CD4-positive, alpha-beta T cell treated with Interleukin-10 for 1 hour (primary cell): Measurements from ENCODE around the gene PLIN3.
A peak's percentile ranks its signal among the peaks of the same experiment; 100 is the strongest.
"Not testable (repeated sequence)": the region's sequence is repeated elsewhere in the genome, so short reads cannot be mapped to it uniquely, and the experiment has no call there.

Experiments used
- DNase-seq: peaks from one replicate; pipeline ENCODE4 v3.0.0-alpha.2; 2020

PLIN3 gene, protein sequence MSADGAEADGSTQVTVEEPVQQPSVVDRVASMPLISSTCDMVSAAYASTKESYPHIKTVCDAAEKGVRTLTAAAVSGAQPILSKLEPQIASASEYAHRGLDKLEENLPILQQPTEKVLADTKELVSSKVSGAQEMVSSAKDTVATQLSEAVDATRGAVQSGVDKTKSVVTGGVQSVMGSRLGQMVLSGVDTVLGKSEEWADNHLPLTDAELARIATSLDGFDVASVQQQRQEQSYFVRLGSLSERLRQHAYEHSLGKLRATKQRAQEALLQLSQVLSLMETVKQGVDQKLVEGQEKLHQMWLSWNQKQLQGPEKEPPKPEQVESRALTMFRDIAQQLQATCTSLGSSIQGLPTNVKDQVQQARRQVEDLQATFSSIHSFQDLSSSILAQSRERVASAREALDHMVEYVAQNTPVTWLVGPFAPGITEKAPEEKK

DNA sequence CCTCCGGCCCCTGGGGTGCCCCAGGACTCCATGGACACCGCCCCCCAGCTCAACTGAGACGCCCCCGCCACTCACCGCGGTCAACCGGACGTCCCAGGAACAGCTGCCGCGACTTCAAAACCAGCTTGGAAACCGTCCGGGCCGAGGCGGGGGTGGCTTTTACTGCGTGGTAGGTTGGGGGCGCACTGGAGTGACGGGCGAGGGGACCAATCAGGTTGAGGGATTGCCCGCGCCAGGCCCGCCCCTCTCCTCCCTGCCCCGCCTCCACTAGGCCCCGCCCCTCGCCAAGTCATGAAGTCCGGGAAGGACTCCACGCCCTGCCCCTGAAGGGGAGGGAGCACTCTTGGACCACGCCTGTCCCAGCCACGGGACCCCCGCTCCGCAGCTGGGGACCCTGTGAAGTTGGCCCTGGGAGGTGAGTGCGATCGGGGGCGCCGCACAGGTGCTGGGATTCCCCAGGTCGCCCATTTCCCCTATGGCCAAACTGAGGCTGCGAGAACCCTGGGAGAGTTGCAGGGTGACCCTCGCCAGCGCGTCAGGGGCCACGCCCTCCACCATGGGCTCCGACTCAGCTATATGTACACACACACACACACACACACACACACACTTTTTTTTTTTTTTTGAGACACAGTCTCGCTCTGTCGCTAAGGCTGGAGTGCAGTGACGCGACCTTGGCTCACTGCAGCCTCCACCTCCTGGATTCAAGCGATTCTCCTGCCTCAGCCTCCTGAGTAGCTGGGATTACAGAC lies at the start of gene PLIN3:
PLIN3 (minus strand) TSS at position 134 of the 752 bp plus-strand sequence. CDS start 6,273 bp downstream, outside the sequence.
- DNase-seq: peak; percentile 92

DNA sequence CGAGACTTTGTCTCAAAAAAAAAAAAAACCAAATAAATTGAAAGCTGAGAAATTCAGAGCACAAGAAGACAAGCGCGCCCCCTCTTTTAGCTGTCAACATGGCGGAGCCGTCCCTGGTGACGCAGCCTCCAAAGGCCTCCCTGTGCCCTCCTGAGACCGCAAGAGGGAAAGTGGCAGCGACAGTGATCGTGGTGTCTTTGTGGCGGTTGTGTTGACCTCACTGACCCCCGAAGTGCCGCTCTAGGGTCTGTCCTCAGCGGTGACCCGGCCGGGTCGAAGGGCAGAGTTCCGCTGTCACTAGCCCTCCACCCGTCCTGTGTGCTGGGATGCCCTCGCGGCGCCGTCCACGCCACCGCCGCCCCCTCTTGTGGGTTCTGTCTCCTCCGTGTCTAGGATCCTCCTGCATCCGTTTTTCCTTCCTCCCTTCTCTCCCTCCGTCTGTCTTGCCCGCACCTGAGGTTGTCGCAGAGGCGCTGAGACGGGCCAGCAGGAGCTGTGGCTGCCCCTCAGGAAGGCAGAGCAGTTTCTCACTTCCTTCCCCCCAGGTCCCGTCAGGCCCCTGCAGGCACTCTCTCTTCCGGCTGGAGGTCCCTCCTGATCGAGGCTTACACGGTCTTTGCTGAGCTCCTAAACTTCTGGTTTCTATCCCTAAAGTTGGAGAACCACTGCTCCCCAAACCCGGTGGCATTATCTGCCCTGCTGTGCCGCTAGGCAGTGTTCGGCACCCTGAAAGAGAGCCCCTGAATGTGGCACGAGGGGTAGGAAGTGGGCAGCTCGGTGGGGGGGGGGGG lies 49.0 kb upstream of the PLIN3 start:
- DNase-seq: peak; percentile 50

DNA sequence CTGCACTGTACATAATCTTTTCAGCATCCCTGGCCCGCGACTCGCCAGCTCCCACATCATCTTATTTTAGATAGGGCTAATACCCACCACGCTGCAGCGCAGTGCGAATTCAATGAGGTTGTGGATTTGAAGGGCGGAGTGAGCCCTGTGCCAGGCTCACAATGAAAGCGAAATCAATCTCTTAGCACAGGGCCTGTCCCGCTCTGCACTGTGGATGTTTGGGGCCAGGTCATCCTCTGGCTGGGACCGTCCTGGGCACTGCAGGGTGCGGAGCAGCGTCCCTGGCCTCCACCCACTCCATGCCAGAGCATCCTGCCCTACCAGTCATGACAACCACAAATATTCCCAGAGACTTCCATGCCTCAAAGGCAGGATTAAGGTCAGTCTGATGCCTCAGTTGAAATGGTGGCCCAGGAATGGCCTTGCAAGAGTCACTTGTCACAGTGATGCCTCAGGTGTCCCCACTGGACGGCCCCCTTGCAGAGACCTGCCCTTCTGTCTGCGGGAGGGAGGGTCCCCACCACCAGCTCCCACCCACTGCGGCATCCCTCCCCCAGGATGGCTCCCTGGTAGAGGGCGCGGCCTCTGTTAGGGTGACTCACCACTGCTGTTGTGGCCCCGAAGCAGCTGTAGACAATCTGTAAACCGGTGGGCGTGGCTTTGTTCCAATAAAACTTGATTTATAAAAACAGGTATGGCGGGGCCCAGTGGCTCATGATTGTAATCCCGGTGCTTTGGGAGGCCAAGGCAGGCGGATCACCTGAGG lies 47.5 kb upstream of the PLIN3 start:
- peak; percentile 80 for DNase-seq

DNA sequence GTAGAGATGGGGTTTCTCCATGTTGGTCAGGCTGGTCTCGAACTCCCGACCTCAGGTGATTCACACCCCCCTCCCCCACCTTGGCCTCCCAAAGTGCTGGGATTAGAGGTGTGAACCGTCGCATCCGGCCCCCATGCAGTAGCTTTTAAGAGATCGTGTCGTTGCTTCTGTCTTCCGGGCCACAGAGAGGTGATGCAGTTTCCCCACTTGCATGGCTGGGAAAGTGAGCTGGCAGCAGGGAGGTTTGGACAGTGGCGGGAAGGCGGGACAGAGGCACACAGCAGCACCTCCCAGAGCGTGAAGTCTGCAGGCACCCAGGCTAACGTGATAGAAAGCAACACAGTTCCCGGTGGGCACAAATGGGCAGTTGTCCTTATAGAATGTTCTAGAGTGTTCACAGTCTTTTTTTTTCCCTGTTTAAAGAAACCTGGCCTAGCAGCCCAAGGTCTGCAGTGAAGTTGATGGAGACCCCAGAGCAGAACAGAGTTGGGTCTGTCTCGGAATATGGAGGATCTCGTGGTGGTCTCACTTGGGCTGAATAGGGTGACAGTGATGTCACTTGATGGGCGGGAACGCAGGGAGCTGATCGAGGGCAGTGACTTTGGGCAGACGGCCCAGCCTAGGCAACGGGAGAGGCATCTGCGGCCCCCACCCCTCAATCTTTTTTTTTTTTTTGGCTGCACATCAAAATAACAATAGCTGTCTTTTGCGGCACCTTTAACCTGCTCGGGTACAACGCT lies 46.7 kb upstream of the PLIN3 start:
- peak; percentile 61 for DNase-seq

DNA sequence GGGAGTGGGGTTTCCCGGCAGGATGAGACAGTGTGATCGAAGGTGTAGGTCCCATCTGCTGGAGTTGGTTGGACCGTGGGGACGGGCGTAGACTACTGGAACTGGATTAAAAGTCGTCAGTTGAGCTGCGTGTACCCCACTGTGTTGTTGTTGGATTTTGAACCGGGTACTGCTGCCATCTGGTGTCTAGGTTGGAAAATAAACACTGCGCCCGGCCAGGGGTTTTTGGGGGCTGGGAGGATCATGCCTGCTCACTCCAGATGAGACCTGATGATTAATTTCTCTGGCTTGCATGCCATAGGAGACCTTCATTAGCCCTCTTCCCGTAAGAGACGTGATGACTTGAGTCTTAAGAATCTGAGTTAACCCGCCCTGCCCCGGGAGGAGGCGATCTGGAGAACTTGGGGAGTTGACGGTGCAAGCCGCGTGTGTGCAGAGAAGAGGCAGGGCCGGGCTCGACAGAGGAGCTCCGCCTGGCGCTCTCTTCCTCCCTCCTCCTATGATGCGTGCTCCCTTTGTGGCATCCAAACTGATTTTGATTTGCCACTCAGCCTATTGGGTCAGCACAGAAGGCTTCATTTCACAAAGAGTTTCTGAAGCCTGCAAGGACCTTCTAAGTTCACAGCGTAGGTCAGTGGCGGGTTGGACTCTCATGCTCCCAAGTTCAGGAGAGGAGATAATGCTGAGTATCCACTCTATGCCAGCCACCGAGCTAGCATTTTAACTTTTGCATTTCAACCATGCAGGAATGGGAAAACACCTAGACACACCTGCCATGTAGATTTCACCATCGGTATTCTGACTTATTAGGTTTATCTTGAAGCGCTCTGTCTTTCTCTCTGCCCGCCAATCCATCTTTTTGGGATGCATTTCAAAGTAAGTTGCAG lies 44.6 kb upstream of the PLIN3 start:
- DNase-seq: peak; percentile 80

DNA sequence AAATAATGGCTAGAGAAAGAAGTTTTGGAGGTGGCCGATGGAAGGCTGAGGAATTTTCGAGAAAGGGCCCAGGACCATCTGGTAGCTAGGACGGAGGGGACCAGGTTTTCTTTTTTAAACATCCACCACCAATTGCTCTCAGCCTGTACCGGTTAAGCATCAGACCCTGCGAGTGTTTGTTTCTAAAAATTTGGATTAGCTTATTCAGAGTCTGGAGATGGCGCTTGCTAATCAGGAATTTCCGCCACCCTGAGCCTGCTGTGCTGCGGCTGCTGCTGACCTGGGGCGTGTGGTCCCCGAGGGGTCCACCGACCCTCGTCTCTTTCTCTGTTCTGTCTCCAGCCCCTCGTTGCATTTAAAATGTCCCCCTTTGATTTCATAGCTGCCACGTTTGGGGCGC lies 43.8 kb upstream of the PLIN3 start:
- no peak for DNase-seq

DNA sequence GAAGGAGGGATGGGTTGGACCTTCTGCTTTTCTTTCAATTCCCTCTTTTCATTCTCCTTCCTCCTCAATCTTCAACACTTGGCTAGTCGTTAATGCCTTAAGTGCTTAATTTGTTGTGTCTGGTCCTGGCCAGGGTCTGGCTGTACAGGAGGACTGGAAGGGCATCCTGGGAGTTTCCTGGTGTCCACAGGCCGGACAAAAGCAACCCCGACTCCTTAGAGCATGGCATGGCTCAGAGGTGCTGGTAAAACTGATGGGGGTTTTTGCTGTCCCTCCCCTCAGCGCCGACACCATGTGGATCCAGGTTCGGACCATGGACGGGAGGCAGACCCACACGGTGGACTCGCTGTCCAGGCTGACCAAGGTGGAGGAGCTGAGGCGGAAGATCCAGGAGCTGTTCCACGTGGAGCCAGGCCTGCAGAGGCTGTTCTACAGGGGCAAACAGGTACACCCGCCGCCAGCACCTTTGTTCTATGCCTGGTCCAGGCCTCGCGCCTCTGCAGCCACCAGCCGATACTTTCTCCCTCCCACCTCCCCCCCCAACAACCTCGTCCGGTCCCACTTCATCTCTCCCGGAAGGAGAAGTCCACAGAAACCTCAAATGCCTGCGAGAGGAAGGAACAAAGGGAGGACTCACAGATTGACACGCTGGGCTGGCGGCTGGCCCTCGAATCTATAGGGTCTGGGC lies 43.3 kb upstream of the PLIN3 start:
- DNase-seq: peak; percentile 41

DNA sequence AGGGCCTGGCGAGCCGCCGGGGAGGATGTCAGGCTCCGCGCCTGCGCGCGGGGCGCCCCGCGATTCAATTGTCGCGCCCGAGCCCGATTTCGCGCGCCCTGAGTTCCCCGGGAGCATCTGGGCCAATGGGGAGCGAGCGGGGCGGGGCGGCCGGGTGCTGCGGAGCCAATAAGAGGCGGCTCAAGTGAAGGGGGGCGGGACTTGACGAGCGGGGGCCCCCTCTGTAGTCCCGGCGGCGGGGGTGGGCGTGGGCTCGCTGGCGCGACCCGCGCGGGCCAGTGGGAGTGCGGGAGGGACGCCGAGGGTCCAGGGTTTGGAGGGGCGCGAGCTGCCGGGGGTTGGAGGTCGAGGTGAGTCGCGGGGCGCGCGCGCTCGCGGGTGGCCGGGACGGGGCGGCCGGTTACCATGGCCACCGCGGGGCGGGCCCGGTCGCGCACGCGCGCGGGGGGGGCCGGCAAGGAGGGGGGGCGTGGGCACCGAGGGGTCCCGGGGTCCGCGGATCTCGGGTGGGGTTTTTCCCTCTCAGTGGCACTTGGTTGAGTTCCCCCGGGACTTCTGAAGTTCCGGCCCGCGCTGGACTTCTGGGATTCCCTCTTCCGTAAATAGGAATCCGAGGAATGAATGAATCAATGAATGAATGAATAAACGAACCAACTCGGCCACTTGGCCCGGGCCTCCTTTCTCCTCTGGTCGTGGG lies 42.6 kb upstream of the PLIN3 start:
- peak; percentile 93 for DNase-seq

DNA sequence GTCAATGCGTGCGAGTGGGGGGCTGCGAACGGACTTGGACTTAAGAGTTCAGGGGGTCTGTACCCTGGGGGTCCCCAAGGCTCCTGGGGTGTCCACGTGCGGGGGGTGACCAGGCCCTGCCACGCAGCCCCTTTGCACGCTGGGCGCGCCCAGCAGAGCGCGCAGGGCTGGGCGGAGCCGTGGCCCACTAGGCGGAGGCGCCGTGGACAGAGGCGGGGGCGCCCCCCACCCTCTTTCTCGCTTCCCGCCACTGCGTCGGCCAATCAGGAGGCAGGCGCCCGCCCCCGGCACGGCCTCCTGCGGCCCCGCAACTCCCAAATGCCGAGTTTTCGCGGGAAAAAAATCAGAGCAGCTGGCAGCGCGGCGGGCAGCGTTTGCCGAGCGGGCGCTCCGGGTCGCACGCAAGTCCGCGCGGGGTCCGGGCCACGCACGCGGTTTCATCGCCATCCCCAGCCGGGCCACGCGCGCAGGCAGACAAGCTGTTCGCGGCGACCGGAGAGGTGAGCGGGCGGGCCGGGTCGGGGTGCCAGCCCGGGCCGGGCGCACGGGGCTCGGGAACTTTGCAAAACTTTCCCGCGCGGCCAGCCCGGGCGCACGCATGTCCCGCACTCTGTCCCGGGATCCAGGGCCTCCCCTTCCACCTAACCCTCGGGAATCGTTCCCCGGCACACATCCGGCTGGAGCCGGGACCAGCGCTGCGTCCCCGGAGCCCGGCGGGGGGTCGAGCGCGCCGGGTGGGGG lies 41.9 kb upstream of the PLIN3 start, which contains the start of gene UHRF1:
UHRF1 (plus strand) TSS at position 346 of the 741 bp plus-strand sequence. CDS start 1,385 bp downstream, outside the sequence.
- no peak for DNase-seq

DNA sequence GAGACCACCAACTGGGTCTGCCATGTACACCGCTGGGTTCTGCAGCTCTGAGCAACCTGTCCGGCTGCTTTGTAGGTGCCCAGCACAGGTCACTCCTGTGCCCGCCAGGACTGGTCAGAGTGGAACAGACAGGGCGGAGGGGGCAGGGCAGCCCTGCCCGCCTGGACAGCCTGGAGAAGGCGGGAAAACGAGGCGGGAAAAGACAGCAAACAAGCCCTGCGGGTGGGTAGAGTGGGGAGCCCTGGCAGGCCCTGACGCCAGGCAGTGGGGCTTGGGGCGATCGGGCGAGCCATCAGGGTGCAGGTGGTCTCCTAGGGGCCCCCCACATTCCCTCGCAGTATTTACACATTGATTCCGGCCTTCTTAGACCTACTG lies 41.3 kb upstream of the PLIN3 start:
- no peak for DNase-seq

DNA sequence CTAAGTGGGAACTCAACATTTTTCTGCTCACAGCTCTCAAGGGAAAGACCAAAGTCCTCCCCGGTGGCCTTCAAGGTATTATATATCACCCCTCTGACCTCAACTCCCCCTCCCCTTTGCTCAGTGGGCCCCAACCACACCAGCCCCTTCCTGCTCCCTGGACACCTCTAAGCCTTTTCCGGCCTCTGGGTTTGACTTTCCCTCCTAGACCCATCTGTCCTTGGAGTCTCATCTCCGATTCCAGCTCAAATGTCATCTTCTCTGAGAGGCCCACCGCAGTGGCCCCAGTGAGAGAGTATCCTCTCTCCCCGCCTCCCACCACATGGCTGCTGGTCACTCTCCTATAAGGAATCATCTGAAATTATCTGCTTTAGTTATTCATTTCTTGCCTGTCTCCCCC lies 40.9 kb upstream of the PLIN3 start:
- DNase-seq: no peak

DNA sequence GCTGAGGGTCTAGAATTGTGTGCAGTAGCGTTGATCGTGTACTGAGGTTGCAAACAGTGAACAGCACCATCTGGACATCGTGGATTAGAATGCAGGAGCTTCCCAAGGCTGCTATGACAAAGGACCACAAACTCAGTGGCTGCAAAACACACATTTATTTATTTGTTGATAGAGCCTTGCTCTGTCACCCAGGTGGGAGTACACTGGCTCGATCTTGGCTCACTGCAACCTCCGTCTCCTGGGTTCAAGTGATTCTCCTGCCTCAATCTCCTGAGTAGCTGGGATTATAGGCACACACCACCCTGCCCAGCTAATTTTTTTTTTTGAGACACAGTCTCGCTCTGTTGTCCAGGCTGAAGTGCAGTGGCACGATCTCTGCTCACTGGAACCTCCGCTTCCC lies 39.5 kb upstream of the PLIN3 start:
- no peak for DNase-seq

DNA sequence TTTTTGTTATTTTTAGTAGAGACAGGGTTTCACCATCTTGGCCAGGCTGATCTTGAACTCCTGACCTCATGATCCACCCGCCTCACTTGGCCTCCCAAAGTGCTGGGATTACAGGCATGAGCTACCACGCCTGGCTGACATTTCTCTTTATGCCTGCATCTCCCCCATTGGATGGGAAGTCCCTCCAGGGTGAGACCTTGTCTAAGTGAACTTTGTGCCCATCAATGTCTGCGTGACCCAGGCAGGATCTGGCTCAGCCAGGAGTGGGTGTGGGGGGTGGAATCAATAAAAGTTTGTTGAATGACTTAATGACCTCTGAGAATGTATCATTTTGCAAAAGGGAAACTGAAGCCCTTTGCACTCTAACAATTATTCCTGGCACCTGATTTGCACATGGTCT lies 37.0 kb upstream of the PLIN3 start:
- no peak for DNase-seq

DNA sequence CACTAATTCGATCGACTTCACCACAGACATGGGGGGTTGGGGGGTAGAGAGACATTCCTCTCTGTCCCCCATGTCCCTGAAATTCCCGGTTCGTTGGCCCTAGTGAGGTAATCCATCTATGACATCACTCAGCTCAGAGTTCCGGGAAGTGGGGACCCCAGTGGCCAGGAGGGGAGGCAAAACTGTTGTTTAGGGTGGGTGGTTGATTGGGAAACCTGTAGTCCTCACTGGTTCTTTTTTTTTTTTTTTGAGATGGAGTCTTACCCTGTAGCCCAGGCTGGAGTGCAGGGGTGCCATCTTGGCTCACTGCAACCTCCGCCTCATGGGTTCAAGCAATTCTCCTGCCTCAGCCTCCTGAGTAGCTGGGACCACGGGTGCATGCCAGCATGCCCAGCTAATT lies 35.3 kb upstream of the PLIN3 start, which contains the start of gene ARRDC5:
ARRDC5 (minus strand) TSS at position 101 of the 400 bp plus-strand sequence; CDS start at position 30, 71 bp downstream.
- no peak for DNase-seq

DNA sequence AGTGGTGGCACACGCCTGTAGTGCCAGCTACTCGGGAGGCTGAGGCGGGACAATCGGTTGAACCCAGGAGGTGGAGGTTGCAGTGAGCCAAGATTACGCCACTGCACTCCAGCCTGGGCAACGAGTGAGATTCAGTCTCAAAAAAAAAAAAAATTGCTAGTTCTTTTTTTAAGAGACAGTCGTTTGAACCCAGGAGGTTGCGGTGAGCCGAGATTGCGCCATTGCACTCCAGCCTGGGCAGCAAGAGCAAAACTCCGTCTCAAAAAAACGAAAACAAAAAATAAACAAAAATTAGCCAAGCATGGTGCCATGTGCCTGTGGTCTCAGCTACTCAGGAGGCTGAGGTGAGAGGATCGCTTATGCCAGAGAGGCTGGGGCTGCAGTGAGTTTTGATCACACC lies 33.4 kb upstream of the PLIN3 start:
- not testable (repeated sequence) for DNase-seq

DNA sequence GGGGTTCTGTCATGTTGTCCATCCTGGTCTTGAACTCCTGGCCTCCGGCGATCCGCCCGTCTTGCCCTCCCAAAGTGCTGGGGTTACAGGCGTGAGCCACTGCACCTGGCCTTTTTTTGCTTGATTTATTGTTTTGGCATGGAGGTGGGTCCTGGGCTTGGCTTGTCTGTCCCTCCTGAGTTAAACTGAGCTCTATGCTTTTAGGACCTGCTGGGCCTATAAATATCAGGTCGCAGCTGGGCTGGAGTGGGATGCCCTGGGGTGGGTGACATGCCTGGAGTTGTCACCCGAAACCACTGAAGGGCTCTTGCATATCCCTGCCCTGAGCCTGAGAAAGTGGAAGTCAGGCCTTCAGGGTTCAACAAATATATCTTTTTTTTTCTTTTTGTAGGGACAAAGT lies 29.7 kb upstream of the PLIN3 start:
- no peak for DNase-seq

DNA sequence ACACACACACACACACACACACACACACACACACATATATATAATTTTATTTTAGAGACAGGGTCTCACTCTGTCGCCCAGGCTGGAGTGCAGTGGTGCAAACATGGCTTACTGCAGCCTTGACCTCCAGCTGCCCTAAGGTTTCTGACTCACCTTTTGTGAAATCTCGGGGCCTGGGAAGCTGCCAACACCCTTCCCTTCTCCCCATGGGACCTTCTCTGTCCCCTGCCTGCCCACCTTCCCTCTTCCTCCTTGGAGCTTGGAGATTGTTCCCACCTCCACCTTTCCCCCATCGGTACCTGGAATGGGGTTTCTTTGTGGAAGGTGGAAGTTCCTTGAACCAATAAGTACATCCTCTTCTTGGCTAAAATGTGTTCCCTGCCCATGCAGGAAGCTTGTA lies 28.9 kb upstream of the PLIN3 start:
- DNase-seq: no peak

DNA sequence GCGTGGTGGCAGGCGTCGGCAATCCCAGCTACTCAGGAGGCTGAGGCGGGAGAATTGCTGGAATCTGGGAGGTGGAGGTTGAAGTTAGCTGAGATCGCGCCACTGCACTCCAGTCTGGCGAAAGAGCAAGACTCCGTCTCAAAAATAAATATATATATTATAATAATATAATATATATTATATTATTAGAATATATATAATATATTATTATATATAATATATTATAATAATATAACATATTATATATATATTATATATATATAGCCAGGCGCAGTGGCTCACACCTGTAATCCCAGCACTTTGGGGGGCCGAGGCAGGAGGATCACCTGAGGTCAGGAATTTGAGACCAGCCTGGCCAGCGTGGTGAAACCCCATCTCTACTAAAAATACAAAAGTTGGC lies 25.5 kb upstream of the PLIN3 start:
- not testable (repeated sequence) for DNase-seq
